HTERT RPE-1 (cell line): ENCODE data around the gene COPS4.
"Not testable (repeated sequence)": the region's sequence is repeated elsewhere in the genome, so short reads cannot be mapped to it uniquely, and the experiment has no call there.

Source experiments
- in situ Hi-C: fragments of 300-500 bp; cut with MboI; formaldehyde crosslinking; loops from 4 replicates; pipeline ENCODE4 v1.14.3; 2020; ENCODE audit warnings: low sequenced_read_pairs

The COPS4 gene

DNA sequence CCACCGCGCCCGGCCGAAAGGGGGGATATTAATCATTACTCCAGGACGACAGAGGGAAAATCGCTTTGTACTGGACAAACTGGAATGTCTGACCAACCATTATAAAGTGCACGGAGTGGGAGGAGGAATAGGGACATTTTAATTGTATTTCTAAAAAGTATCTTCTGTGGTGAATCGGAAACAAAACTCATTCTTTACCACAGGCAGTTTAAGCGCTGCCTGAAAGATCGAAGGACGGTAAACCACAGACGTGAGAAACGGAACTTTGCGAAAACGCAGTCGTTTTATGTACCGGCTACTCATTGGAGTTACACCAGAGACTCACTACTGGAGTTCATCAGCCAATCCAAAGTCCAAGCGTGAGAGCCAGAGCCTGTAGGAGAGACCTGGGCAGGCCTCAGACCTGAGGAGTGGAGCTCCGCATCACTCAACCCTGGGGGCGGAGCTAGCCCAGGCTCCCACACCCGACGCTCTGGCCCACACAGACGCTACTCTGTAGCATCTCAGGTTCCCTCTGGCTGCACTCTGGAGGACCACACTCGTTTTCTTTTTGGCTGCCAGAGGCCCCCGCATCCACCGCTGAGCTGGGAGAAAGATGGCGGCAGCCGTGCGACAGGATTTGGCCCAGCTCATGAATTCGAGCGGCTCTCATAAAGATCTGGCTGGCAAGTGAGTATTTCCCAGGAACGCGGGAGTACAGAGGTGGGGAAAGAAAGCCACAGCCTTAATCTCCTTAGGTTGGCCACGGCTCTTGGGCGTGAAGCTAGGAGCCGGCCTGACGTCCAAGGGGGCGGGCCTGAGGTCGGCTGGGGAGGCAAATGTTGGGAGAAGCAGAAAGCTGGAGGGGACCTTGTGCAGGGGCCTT, at the start of gene COPS4:
Gene COPS4 (plus strand): TSS at position 554 of the 865 bp plus-strand sequence. CDS start 42 bp downstream, at position 596.
- in situ Hi-C loops, result no loop called here

DNA sequence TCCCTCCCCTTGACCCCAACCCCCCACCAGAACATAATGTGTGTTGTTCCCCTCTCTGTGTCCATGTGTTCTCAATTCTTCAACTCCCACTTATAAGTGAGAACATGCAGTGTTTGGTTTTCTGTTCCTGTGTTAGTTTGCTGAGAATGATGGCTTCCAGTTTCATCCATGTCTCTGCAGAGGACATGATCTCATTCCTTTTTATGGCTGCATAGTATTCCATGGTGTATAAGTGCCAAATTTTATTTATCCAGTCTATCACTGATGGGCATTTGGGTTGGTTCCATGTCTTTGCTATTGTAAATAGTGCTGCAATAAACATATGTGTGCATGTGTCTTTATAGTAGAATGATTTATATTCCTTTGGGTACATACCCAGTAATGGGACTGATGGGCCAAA, 47.5 kb upstream of the COPS4 start:
- in situ Hi-C loops, result not testable (repeated sequence)

DNA sequence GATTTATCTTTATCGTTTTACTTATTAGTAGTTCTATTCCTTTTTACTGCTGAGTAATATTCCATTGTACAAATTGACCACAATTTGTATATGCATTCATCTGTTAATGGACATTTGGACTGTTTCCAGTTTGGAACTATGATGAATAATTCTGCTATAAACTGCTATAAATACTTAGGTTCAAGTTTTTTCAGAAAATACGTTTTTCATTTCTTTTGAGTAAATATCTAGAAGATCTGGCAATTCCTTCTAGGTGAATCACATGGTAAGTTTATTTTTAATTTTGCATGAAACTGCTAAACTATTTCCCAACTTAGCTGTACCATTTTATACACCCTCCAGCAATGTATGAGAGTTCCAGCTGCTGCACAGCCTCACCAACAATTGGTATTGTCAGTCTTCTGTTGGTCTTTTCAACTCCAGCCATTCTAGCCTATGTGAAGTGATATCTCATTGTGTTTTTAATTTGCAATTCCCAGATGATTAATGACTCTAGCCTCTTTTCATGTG, 46.6 kb upstream of the COPS4 start:
- in situ Hi-C loops, result no loop called here

DNA sequence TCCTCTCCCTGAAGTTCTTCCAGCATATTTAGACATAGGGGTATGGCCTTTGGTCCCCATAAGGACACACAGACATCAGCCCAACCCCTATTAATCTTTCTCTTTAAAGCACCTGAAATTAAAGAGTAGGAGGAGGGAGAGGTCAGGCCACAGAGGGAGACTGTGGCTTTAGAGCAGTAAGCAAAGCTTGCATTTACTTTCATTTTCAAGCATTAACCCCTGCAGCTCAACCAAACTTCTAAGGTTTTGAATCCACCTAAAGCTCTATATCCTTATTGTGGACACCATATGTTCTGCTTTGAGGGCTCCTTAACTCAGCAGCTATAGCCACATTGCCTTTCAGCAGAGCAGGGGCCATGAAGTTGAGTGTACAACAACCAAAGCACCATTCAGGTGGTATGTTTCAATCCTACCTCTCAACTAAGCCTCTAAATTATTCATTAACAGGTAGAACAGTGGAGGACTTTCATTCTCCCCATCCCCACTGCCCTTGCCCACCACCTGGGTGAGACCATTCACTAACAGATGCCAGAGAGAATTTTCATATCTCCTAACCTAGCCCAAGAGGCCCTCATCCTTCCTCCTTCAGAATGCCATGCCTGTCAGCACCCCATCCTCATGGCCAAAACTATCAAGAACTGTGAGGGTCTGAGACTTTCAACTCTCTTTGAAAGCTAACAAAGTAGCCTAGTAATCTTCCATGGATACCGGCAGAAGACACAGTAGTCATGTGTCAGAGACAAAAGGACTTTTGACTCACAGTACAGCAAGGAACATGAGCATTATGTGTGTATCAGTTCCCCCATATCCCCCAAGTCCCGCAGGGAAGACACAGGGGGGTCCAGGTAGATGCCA, 45.2 kb upstream of the COPS4 start:
- in situ Hi-C loops, result no loop called here

DNA sequence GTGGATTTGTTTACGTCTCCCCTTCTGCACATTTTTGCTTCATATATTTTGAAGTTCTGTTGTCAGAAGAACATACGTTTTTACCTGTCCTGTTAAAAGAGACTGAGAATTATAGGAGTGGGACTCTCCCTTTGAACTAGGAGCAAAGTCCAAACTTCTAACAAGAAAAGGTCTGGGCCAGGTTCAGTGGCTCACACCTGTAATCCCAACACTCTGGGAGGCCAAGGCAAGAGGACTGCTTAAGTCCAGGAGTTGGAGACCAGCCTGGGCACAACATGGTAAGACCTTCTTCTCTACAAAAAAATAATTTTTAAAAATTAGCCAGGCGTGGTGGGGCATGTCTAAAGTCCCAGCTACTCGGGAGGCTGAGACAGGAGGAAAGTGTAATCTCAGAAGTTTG, 40.1 kb upstream of the COPS4 start:
- in situ Hi-C loops, result no loop called here

DNA sequence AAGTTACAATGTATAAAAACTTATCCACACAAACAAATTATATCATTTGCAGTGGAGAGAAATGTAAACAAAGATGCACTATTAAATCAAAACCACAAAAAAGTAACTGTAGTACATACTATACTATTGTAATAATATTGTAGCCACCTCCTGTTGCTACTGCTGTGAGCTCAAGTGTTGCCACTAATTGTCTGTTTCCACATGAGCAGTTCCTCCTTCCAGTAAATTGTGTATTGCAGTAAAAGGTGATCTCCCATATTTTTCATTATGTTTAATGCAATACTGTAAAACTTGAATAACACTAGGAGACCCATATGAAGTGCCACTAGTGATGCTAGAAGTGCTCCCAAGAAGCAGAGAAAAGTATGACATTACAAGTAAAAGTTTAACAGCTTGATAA, 36.1 kb upstream of the COPS4 start:
- in situ Hi-C loops, result no loop called here

DNA sequence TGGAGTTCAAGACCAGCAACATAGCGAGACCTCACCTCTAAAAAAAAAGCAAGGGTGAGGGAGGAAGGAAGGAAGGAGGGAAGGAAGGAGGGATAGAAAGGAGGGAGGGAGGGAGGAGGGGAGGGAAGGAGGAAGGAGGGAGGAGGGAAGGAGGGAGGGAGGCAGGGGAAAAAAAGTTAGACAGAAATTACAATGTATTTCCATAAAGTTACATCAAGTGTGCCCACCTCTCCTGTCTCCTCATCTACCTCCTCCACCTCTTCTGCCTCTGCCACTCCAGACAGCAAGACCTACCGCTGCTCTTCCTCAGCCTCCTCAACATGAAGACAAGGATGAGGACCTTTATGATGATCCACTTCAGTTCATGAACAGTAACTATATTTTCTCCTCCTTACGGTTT, 32.7 kb upstream of the COPS4 start:
- in situ Hi-C loops, result no loop called here

DNA sequence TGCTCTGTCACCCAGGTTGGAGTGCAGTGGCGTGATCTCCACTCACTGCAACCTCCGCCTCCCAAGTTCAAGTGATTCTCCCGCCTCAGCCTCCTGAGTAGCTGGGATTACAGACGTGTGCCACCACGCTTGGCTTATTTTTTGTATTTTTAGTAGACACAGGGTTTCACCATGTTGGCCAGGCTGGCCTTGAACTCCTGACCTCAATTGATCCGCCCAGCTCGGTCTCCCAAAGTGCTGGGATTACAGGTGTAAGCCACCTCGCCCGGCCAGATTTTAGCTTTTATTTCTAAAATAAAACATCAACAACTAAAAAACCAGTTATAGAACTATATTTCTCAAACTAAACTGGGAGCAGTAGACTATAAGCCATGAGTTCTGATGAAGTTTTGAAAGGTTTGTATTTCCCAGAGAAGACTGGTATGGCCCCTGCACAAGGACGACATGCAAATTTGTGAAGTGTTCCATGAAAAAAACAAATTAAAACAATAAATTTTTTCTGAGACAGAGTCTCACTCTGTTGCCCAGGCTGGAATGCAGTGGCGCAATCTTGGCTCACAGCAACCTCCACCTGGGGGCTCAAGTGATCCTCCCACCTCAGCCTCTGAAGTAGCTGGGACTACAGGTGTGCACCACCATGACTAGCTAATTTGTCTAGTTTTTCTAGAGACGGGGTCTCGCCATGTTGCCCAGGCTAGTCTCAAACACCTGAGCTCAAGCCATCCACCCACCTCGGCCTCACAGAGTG, 31.8 kb upstream of the COPS4 start:
- in situ Hi-C loops, result not testable (repeated sequence)

DNA sequence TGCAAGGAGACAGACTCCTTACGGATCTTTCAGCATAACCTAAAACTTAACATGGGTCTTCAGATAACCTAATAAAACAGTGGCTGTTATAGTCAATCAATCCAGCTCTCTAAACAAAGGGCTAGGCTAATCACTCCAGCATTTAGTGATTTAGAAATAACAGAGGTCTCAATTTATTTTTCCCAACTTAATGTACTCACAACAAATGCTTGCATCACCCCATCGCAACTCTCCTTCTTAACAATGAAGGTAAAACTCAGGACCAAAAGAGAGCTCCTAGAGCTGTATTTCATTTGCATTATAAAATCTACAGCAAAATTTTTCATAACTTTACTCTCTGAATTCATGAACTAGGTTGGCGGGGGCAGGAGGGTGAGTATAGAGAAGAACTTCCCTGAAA, 25.5 kb upstream of the COPS4 start:
- in situ Hi-C loops, result no loop called here

DNA sequence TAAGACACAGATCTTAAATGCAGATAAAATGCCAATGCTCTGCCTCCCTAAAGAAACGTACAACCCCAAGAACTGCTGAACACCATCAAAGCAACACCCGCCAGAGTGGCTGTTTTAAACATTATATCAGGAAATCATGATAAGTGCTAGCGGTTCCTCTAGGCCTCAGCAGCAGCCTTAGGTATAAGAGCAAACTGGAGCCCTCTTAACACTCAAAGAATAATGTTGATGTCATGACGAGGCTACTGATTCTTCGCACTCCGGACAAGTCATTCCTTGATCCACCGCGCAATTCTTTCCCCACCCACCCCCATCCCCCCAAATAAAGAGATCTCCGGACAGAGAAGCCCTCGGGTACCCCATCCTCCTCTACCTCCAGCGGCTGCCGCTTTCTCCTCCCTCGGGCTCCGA, 24.9 kb upstream of the COPS4 start:
- in situ Hi-C loops, result no loop called here

DNA sequence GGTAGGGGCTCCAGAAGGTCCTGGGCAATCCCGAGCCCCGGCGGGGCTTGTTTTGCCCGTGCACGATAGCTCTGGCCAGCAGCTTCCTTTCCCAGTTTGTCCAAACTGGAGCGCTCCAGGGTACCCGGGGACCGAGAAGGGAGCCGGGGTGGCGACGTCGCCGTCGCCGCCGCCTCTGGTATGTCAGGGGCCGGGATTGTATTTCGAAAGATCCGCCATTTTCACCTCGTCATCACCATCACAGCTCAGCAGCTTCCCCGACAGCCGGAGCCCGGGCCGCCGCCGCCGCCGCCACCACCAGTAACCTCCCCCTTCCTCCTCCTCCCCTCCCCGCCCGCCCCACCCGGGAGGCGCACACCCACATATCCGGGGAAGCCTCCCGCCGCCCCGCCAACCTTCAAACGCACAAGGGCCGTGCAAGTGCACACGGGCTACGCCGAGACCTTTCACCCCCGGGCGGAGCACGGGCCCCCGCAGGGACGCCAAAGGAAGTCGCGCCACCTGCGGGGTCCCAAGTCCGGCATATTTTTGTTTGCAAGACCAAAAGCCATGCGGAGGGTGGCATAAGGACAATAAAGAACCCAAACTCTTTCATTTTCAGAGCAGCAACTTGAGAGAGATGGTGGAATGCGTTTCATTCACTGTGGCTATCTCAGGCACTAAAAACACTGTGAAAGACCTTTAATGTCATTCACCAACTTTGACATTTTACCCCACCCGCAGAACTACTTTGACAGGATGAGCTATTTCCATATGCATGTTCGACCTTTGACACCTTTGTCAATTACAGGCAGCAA, 24.3 kb upstream of the COPS4 start, which contains the start of gene LIN54:
Gene LIN54 (minus strand): TSS at position 302 of the 797 bp plus-strand sequence. CDS start 25,979 bp downstream, outside the sequence.
- in situ Hi-C loops, result no loop called here

DNA sequence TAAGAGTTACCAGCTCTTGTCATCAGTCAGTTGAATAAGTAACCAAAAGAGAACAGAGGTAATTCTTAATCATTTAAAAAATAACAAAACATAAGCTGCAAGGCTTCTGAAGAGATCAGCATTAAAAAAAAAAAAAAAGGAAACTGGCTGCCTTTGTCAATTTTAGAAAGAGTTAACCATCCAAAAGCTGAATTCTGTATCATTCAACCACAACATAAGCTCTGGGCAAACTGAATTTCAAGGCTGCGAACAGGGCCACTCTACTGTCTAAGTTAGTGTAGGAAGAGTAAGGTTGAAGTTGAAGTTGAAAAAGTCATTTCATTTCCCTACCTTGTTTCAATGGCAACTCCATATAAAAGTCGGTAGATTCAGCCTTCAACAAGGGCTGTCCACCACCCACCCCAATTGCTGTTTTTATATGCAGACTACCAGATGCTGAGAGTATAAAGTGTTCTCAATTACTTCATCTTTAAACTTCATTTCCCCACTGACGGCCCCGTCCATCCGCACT, 23.2 kb upstream of the COPS4 start:
- in situ Hi-C loops, result no loop called here

DNA sequence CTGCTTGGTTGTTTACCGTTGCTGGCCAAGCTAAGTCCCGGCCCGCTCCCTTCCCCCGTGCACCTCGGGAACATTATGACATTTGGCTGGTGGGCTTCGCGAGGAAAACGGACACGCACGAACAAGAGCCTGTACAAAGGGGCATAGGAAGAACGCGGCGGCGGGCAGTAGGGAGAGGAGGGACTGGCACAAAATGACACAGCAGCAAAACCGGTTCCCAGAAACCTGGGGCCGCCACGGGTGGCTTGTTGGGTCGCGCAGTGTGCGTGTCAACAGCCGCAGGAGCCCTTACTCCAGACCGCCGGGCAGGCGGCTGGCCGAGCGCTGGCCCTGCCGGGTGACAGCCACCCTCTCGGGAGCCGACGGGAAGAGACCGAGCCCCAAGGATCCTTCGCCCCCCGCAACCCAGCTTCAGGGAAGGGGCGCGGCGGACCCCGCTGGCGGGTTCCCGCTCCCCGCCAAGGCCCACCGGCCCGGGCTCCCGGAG, 22.7 kb upstream of the COPS4 start:
- in situ Hi-C loops, result no loop called here

DNA sequence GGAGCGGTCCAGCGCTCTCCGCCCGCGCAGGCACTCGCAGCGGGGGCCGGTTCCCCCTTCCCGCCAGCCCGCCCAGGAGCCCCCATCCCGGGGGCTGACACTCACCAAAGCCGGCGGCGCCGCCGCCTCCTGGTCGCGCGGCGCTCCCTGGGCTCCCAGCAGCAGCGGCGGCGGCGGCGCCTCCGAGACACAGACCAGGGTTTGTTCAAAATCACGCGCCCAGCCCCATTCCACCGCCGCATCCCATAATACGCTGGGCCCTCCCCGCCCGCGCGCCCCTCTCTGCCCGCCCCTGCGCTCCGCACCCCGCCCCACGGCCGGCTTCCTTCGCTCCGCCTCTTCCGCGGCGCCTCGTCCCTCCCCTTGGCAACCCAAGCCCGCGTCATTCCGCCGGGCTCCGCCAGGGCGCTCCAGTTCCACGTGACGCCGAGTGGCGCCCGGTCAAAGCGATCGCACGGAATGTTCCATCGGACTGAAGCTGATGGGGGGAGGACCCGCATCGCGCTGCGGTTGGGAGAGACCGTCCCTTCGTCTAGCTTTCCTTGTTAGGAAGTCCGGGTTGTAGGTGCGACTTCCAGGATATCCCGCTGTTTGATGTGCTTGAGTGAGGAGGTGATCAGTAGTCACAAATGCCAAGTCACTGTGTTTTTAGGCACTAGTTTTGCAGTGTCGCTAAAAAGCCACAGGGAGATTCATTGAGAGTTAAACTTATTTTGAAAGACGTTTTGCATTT, 22.1 kb upstream of the COPS4 start:
- in situ Hi-C loops, result no loop called here

DNA sequence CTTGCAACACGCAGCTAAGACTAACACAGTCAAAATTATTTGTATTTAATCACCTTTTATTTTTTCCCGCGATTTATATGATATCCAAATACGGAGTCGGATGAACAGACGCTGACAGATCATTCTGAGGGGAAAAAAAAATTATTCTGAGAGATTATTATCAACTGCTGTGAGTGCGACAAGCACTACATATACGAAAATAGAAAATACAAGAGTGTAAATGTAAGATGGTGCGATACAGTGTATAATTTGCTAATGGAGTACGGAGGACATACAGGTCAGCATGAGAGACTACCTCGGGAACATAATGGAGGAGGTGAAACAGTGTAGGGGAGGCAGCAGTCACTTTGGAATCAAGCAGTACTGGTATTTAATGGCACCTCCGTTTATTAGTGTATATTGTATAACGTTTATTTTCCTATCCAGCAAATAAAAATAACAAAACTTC, 21.5 kb upstream of the COPS4 start:
- in situ Hi-C loops, result no loop called here

DNA sequence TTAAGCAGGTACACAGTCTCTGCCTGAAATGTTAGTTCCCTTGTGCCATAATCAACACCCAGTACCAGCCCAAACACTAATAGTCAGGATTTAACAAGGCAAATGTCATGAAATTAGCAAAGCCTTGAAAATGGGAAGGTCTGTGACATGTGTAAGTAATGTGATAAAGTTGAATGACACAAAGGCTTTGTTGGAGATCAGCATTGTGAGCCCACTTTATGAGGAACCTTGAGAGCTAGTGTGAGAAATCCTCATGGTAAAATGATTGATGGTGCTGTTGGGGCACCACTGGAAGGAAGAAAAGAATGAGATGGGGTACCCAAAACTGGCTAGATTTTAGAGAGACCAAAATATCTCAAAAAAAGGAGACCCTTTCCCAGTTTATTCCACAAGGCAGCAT, 21.1 kb upstream of the COPS4 start:
- in situ Hi-C loops, result no loop called here

DNA sequence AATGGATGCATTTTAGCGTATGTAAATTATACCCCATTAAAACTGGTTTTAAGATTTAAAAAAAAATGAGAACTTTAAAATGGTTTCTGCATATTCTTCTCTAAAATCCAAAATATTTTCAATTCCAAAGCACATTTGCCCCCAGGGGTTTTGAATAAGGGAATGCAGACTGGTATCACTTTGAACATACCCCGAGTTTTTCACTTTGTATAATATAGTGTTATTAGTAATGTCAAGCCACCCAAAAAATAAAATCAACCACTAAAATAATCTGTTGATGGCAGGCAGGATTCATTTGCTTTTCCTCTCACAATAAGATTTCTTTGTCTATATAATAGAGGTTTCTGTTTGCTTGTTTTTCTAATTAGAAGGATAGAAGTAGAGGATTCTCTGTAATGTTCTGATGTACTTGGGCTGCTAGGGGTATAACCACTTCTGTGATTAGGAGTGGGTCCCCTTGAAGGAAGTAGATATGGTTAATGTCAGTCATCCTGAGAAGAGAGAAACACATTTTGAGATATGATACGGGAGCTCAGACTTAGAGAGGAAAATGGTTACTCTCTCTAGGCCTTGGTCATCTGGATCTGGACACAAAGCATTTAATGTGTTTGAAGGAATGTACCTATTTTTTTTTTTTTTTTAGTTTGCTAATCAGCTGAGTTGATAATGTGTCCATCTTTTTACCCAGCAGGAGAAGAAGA, 15.0 kb upstream of the COPS4 start:
- in situ Hi-C loops, result no loop called here

DNA sequence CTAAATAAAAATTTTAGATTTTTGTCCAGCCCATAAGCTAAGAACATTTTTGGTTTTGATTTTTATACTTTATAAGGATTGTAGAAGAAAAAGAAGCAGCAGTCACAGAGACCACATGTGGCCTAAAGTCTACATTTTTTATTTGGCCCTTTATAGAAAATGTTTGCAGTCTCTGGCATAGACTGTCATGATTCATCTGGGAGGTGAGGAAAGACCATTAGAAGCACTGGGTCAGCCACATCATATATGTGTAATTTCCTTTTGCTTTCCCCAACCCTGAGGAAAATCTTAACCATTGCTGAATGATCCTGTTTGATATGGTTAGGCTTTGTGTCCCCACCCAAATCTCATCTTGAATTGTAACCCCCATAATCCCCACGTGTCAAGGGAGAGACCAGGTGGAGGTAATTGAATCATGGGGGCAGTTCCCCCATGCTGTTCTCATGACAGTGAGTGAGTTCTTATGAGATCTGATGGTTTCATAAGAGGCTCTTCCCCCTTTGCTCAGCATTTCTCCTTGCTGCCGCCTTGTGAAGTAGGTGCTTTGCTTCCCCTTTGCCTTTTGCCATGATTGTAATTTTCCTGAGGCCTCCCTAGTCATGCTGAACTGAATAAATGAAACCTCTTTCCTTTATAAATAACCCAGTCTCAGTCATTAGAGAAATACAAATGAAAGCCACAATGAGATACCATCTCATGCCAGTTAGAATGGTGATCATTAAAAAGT, 12.1 kb upstream of the COPS4 start:
- in situ Hi-C loops, result no loop called here
